H1 (cell line): ENCODE data around the gene MYO9B. TPM values are rescaled to one million over a fixed set of nuclear protein-coding genes. Genes with fewer than 3 reads are reported as not detected.

Source experiments
- CTCF ChIA-PET: fragments of 300-600 bp; sonication (Branson Sonifier 250); formaldehyde crosslinking; loops from one replicate; lab custom pipeline; 2021; ENCODE audit not compliant: partially characterized antibody; lab: Charles Lee
- POLR2A ChIA-PET: fragments of 300-600 bp; sonication (Branson Sonifier 250); formaldehyde crosslinking; loops from one replicate; lab custom pipeline; 2021; ENCODE audit warnings: inconsistent platforms; ENCODE audit not compliant: partially characterized antibody; lab: Charles Lee
- DNase-seq, 2 experiments: peaks; one replicate each; pipeline versions ENCODE4 v3.0.0 to v3.0.0-alpha.2; 2010 to 2022; ENCODE audit warnings: low spot score in 2 of 2, low read depth in 1 of 2, mixed read lengths in 1 of 2
- FAIRE-seq: peaks from 2 replicates; lab custom pipeline; 2011; peaks lifted over from hg19 to GRCh38; lab: Jason Lieb, UNC
- H2AFZ ChIP-seq: 2 replicates; pipeline ENCODE4 v1.8.1; 2012; ENCODE audit warnings: low read length, inconsistent platforms
- H2AK5ac ChIP-seq: 2 replicates; pipeline ENCODE4 v1.6.1; 2013; ENCODE audit warnings: low read depth, low read length
- H2BK120ac ChIP-seq: replicated peaks from 2 replicates; pipeline ENCODE3; 2013; ENCODE audit warnings: low read depth, low read length, inconsistent platforms
- H2BK12ac ChIP-seq: 2 replicates; pipeline ENCODE4 v1.6.1; 2013; ENCODE audit warnings: low read depth, low read length
- H2BK15ac ChIP-seq: 2 replicates; pipeline ENCODE4 v1.6.1; 2013; ENCODE audit warnings: low read length
- H2BK20ac ChIP-seq: 2 replicates; pipeline ENCODE4 v1.6.1; 2013; ENCODE audit warnings: low read length
- H2BK5ac ChIP-seq: 2 replicates; pipeline ENCODE4 v1.6.1; 2013; ENCODE audit warnings: low read depth, low read length
- H3K14ac ChIP-seq: 2 replicates; pipeline ENCODE4 v1.6.1; 2013; ENCODE audit warnings: inconsistent platforms; ENCODE audit not compliant: insufficient read length
- H3K18ac ChIP-seq: 2 replicates; pipeline ENCODE4 v1.6.1; 2013; ENCODE audit warnings: low read length; ENCODE audit errors: extremely low read depth
- H3K23ac ChIP-seq: 2 replicates; pipeline ENCODE4 v1.6.1; 2013; ENCODE audit warnings: inconsistent platforms; ENCODE audit not compliant: insufficient read length
- H3K23me2 ChIP-seq: 2 replicates; pipeline ENCODE4 v1.6.1; 2013; ENCODE audit warnings: low read depth, low read length
- H3K27ac ChIP-seq: 2 replicates; pipeline ENCODE4 v1.6.1; 2011; ENCODE audit warnings: low read depth, low read length, inconsistent platforms
- H3K27me3 ChIP-seq, 4 experiments: replicated peaks in 1 of 4; 1 replicate in 1 of 4; 2 replicates in 3 of 4; pipeline versions ENCODE4 v1.6.1 to v1.8.1; 2011 to 2013; ENCODE audit warnings: low read length in 3 of 4, mild to moderate bottlenecking in 3 of 4, inconsistent platforms in 2 of 4, mixed read lengths in 2 of 4, moderate library complexity in 1 of 4; ENCODE audit not compliant: control insufficient read depth in 3 of 4, insufficient read depth in 3 of 4; ENCODE audit errors: extremely low read depth in 1 of 4
- H3K36me3 ChIP-seq, 4 experiments: 2 replicates each; pipeline versions ENCODE4 v1.6.1 to v1.8.1; 2011 to 2013; ENCODE audit warnings: mild to moderate bottlenecking in 4 of 4, low read length in 3 of 4, moderate library complexity in 2 of 4, control low read depth in 1 of 4, inconsistent platforms in 1 of 4; ENCODE audit not compliant: insufficient read depth in 4 of 4, control insufficient read depth in 2 of 4
- H3K4ac ChIP-seq: replicated peaks from 2 replicates; pipeline ENCODE3; 2013; ENCODE audit warnings: low read length, low read depth, mixed read lengths, inconsistent platforms; ENCODE audit not compliant: insufficient read length
- H3K4me1 ChIP-seq, 4 experiments: replicated peaks in 1 of 4; 1 replicate in 1 of 4; 2 replicates in 3 of 4; pipeline versions ENCODE4 v1.6.1 to v1.8.1; 2011 to 2013; ENCODE audit warnings: low read length in 3 of 4, inconsistent platforms in 2 of 4, mixed read lengths in 1 of 4; ENCODE audit not compliant: insufficient read depth in 4 of 4, control insufficient read depth in 3 of 4
- H3K4me2 ChIP-seq, 2 experiments: 2 replicates each; pipeline versions ENCODE4 v1.6.1 to v1.8.1; 2011 to 2013; ENCODE audit warnings: low read depth in 2 of 2, low read length in 2 of 2, control low read depth in 1 of 2, inconsistent platforms in 1 of 2, mild to moderate bottlenecking in 1 of 2; ENCODE audit not compliant: insufficient read depth in 1 of 2
- H3K4me3 ChIP-seq, 4 experiments: fragments of 200-600, 300-600 bp in 1 of 4; sonication (generic), shearing (Covaris generic), sonication (Bioruptor Twin) in 1 of 4; 2 replicates each; pipeline versions ENCODE4 v1.5.1 to v1.8.1; 2011 to 2016; ENCODE audit warnings: low read length in 4 of 4, low read depth in 3 of 4, control low read depth in 2 of 4, inconsistent platforms in 2 of 4, mild to moderate bottlenecking in 2 of 4, mixed read lengths in 1 of 4, moderate library complexity in 1 of 4; ENCODE audit not compliant: insufficient read depth in 2 of 4; ENCODE audit errors: extremely low read depth in 1 of 4
- H3K56ac ChIP-seq: replicated peaks from 2 replicates; pipeline ENCODE3; 2013; ENCODE audit warnings: low read depth, mild to moderate bottlenecking, mixed read lengths, low read length, inconsistent platforms; ENCODE audit not compliant: insufficient read length
- H3K79me1 ChIP-seq: 2 replicates; pipeline ENCODE4 v1.6.1; 2013; ENCODE audit warnings: low read depth, low read length, control low read depth
- H3K79me2 ChIP-seq, 2 experiments: 2 replicates each; pipeline versions ENCODE4 v1.6.1 to v1.8.1; 2012 to 2013; ENCODE audit warnings: low read length in 2 of 2, mild to moderate bottlenecking in 2 of 2, inconsistent platforms in 1 of 2; ENCODE audit not compliant: insufficient read depth in 2 of 2, control insufficient read depth in 1 of 2
- H3K9ac ChIP-seq, 4 experiments: replicated peaks in 1 of 4; 1 replicate in 1 of 4; 2 replicates in 3 of 4; pipeline versions ENCODE4 v1.6.1 to v1.8.1; 2011 to 2013; ENCODE audit warnings: low read depth in 3 of 4, low read length in 3 of 4, control low read depth in 2 of 4, mild to moderate bottlenecking in 2 of 4, moderate library complexity in 2 of 4, inconsistent platforms in 1 of 4; ENCODE audit errors: extremely low read depth in 1 of 4
- H3K9me3 ChIP-seq, 2 experiments: 2 replicates each; pipeline versions ENCODE4 v1.6.1 to v1.8.1; 2012 to 2013; ENCODE audit warnings: mild to moderate bottlenecking in 2 of 2, moderate library complexity in 2 of 2, control low read depth in 1 of 2, inconsistent platforms in 1 of 2, low read depth in 1 of 2, low read length in 1 of 2, mixed read lengths in 1 of 2; ENCODE audit not compliant: insufficient read depth in 2 of 2
- H4K20me1 ChIP-seq, 2 experiments: replicated peaks in 1 of 2; 2 replicates each; pipeline versions ENCODE3 to v1.8.1; 2011 to 2013; ENCODE audit warnings: inconsistent platforms in 2 of 2, low read length in 2 of 2, mild to moderate bottlenecking in 1 of 2; ENCODE audit not compliant: insufficient read depth in 2 of 2, control insufficient read depth in 1 of 2
- H4K5ac ChIP-seq: 2 replicates; pipeline ENCODE4 v1.6.1; 2013; ENCODE audit warnings: low read length, low read depth, mixed read lengths, inconsistent platforms; ENCODE audit not compliant: insufficient read length
- H4K8ac ChIP-seq: 2 replicates; pipeline ENCODE4 v1.8.0; 2013; ENCODE audit warnings: mild to moderate bottlenecking, moderate library complexity, low read length, inconsistent platforms; ENCODE audit not compliant: insufficient read depth; ENCODE audit errors: extremely low read depth
- H4K91ac ChIP-seq: replicated peaks from 2 replicates; pipeline ENCODE3; 2013; ENCODE audit warnings: low read length, mixed read lengths, inconsistent platforms; ENCODE audit not compliant: insufficient read length
- CEBPB ChIP-seq: IDR thresholded peaks from 2 replicates; pipeline ENCODE4 v1.6.1; 2012; ENCODE audit warnings: low read depth, low read length
- PHF8 ChIP-seq: fragments of 200-600 bp; sonication (generic); conservative IDR thresholded peaks from 2 replicates; pipeline ENCODE4 v1.7.1; 2012; ENCODE audit warnings: low read depth, mild to moderate bottlenecking, inconsistent platforms, low read length, moderate library complexity
- SP1 ChIP-seq: IDR thresholded peaks from 2 replicates; pipeline ENCODE4 v1.6.1; 2011; ENCODE audit warnings: low read depth, low read length
- WGBS, 2 experiments: shearing (Covaris generic) in 1 of 2; methylation state at CpG; one replicate each; pipeline versions ENCODE4 v1.1.6 to v1.1.7; 2013 to 2015; ENCODE audit warnings: low lambda C conversion rate in 2 of 2, mixed read lengths in 2 of 2, inconsistent platforms in 1 of 2, low coverage in 1 of 2, missing lambda C conversion rate in 1 of 2; ENCODE audit not compliant: insufficient replicate concordance in 2 of 2, insufficient coverage in 1 of 2, insufficient read length in 1 of 2; ENCODE audit errors: extremely low coverage in 1 of 2, missing lambda C conversion rate in 1 of 2; 5-methylcytosine and 5-hydroxymethylcytosine counted together
- polyA plus RNA-seq, 7 experiments: library from polyadenylated mRNA; depleted of rRNA in 3 of 7; stranded (reverse) in 5 of 7; unstranded in 2 of 7; fragments of >200 nt in 5 of 7; fragments of 200-250 nt in 2 of 7; gene quantifications; 1 replicate in 5 of 7; 2 replicates in 1 of 7; 4 replicates in 1 of 7; pipeline versions ENCODE4 v1.2.1 to v1.2.3, GENCODE V29; 2011 to 2013; ENCODE audit warnings: missing spikeins in 2 of 7, mixed read lengths in 2 of 7
- total RNA-seq: library from RNA; stranded (reverse); fragmentation: NEBNext Ultra II Directional; extraction: Animal tissue kit (Norgen Biotek cat#: 25700); gene quantifications from 2 replicates; pipeline ENCODE4 v1.2.1, GENCODE V29; 2021

MYO9B gene
- total and polyA plus RNA-seq, 2 of the 8 experiments (the other 6 are each of a cell fraction or from before 2014, with no cell fraction given): 27.6 to 77.1 TPM

DNA sequence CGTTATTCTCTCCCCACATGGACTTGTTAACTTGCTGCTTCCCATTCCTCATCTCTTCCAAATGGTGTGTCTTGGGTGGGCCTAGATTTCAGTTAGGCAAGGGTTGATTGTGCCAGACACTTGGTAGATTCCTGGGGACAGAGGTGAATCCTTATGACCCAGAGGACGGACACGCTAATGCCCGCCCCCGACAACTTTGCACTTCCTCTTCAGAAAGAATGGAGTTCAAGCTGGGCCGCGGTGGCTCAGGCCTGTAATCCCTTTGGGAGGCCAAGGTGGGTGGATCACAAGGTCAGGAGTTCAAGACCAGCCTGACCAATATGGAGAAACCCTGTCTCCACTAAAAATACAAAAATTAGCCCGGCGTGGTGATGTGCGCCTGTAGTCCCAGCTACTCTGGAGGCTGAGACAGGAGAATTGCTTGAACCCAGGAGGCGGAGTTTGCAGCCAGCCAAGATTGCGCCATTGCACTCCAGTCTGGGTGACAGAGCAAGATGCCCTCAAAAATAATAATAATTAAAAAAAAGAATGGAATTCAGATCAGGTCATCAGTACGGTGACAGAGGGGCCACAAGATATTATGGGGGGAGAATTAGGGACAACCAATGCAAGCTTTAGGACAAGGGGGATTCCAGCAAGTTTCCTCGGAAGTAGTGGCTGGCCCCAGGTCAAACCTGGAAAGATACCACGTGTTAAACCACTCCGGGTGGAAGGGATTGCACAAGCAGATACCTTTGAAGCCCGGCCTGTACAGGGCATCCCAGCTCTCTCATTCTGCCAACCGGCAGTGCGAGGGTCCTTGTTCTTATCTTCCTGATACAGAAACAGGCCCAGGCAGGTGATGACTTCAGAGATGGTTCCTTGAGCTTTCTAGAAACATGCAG is 2.7 kb downstream of the MYO9B start:
- Histone ChIP-seq H3K4me3 (no peak overlapping the region), H2AK5ac (peak overlapping the region; percentile 53; the same call in 1 of the 2 replicates), H3K14ac (no peak overlapping the region), H4K20me1 (peaks cover 22 to 40% of the 10 kb centered on the region in 2 experiments), H3K23me2 (peaks cover 17% of the 10 kb centered on the region), H4K91ac (no peak overlapping the region), H2BK15ac (no peak overlapping the region), H3K23ac (no peak overlapping the region), H3K9ac (no peak overlapping the region), H3K9me3 (no peaks in the 10 kb centered on the region), H2BK5ac (no peak overlapping the region), H3K79me1 (peaks cover 35% of the 10 kb centered on the region), H3K18ac (no peak overlapping the region), H3K36me3 (peaks cover 0 to 2% (median 0%) of the 10 kb centered on the region in 4 experiments; a peak in 1 of 8 replicates), H3K4ac (no peak overlapping the region), H4K5ac (no peak overlapping the region), H3K56ac (no peak overlapping the region), H3K4me1 (peaks cover 4 to 13% (median 9%) of the 10 kb centered on the region in 4 experiments), H3K27me3 (no peaks in the 10 kb centered on the region), H3K4me2 (no peak overlapping the region; a peak in 1 of 4 replicates), H3K79me2 (peaks cover 4 to 82% of the 10 kb centered on the region in 2 experiments; a peak in 3 of 4 replicates), H4K8ac (no peak overlapping the region), H2BK120ac (no peak overlapping the region), H2BK20ac (no peak overlapping the region), H3K27ac (no peak overlapping the region), H2AFZ (no peak overlapping the region), H2BK12ac (0 out of 2 replicates have a peak overlapping the region, but pooled peaks have one; percentile 17)
- CTCF ChIA-PET: interaction anchor here (0.9 to 2.4 kb wide), 3 partner anchors 10 to 263 kb away, joined by 3 to 7 read pairs (median 3); no protein-coding TSS in a partner anchor
- TF ChIP-seq SP1 (no peak), CEBPB (no peak), PHF8 (no peak)
- no peak for FAIRE-seq
- POLR2A ChIA-PET: interaction anchor here (0.7 to 1.6 kb wide), 6 partner anchors 9 to 150 kb away, joined by 3 to 6 read pairs (median 4); no protein-coding TSS in a partner anchor
- WGBS, 2 experiments: 91% methylated on average over 19 of the region's 19 CpGs; no CpG with 5 or more reads in 1 of the 2 experiments
- no peak for DNase-seq
